Measurements from ENCODE around the gene ANAPC10.
"Not testable (repeated sequence)": the region's sequence is repeated elsewhere in the genome, so short reads cannot be mapped to it uniquely, and the experiment has no call there.

The ANAPC10 gene, protein sequence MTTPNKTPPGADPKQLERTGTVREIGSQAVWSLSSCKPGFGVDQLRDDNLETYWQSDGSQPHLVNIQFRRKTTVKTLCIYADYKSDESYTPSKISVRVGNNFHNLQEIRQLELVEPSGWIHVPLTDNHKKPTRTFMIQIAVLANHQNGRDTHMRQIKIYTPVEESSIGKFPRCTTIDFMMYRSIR

DNA sequence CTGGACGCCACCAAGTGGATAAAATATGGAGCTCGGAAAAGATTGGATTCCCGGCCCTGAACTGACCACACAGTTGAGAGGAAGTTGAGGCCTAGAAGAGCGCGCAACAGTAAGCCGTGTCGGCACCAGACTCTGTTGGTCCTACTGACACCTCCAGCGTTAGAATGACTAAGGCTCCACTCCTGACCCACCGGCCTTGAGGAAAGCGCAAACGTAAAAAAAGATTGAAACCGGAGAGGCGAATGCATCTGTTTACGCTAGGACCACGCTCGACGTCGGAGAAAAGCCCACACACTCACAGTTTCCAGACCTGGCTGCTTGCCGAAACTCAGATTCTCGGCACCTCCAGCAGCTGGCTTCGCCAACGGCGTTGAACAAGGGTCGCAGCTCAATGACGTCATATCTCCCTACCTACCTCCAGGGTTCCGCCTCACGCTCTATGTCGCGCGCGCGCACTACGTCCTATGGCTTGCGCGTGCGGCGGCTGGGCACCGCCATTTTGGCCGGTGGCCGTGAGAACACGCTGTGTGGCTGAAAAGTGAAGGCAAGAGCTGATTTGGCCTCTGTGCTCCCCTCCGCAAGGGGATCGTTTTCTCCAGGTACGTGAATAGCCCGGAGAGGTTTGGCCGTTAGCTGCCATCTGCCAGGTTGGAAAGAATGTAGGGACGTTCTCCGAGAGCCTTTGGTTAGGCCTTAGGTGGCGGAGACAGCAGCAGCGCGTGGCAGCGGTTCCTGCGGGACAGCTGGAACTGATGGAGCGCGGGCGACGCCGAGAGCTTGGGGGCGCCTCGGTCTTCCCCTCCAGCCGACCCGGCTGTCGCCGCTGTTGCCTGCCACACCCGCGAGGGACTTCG is at the start of gene ANAPC10, which contains the start of gene ABCE1:
TSS of gene ANAPC10 (minus strand) at position 376 of the 854 bp plus-strand sequence. CDS start 2,097 bp downstream, outside the sequence.
TSS of gene ABCE1 (plus strand) at position 491 of the 854 bp plus-strand sequence. CDS start 6,102 bp downstream, outside the sequence.
- peak within 1 kb of the TSS; percentile 88 for H3K4me3 ChIP-seq (ENCODE audit: low read depth, low read length)
- TF ChIP-seq, protein P1, sequence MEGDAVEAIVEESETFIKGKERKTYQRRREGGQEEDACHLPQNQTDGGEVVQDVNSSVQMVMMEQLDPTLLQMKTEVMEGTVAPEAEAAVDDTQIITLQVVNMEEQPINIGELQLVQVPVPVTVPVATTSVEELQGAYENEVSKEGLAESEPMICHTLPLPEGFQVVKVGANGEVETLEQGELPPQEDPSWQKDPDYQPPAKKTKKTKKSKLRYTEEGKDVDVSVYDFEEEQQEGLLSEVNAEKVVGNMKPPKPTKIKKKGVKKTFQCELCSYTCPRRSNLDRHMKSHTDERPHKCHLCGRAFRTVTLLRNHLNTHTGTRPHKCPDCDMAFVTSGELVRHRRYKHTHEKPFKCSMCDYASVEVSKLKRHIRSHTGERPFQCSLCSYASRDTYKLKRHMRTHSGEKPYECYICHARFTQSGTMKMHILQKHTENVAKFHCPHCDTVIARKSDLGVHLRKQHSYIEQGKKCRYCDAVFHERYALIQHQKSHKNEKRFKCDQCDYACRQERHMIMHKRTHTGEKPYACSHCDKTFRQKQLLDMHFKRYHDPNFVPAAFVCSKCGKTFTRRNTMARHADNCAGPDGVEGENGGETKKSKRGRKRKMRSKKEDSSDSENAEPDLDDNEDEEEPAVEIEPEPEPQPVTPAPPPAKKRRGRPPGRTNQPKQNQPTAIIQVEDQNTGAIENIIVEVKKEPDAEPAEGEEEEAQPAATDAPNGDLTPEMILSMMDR (IDR thresholded peaks at IDR 0.05; ENCODE audit: borderline replicate concordance, insufficient read depth, low read depth, low read length): no peak

DNA sequence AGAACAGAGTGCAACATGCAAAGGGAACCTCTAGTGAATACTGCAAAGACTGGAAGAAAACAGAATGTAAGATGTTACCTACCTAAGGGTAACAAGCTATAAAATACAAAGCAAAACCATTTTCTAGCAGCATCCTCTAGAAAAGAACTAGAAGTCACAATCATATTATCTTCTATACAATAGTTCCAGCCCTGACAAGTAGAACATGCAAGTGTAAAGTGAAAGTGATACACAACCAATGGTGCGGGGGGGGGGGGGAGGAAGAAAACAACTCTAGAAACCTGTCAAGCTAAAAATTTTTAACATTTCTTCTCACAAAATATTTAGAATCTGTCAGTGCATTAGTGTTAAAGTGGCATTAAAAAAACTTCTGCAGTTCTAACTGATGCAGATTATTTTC is 38.2 kb upstream of the ANAPC10 start:
- not testable (repeated sequence) for H3K4me3 ChIP-seq (ENCODE audit: low read depth, low read length)

DNA sequence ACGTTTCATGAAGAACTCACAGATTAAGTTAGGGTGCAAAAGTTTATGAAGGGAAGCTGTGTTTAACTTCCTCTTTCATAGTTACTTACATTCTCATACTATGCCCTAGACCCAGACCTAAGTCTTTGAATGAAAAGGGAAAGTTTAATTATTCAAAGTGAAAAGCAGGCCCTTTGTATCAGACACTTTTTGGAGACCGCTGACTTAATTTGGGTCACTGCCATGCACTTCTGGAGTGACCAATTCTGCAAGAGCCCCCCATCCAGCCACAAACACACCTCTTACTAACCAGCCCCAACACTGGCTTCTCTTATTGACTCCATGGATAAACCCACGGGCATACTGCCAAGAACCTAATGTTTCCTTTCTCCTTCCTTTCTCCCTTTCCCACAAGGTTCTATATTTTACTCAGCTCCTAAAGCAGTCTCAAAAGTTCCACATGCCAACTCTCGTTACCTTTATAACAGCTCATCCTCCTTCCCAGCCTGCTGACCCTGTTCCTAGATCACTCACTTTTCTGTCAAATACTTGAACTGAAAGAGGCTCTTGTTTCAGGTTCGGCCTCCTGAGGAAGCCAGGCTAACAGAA is 34.6 kb upstream of the ANAPC10 start:
- TF ChIP-seq, protein P1 (IDR thresholded peaks at IDR 0.05; ENCODE audit: borderline replicate concordance, insufficient read depth, low read depth, low read length): no peak
- no peak overlapping the region for H3K4me3 ChIP-seq (ENCODE audit: low read depth, low read length)

DNA sequence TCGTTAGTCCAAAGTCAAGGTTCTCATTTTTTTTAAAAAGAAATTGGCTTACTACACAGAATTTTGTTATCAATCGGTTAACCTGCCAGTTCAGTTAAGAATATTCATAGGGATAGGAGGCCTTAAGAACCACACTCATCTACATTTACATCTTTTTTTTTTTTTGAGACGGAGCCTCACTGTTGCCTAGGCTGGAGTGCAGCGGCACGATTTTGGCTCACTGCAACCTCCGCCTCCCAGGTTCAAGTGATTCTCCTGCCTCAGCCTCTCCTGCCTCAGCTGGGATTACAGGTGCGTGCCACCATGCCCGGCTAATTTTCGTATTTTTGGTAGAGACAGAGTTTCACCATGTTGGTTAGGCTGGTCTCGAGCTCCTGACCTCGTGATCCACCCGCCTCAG is 33.9 kb upstream of the ANAPC10 start:
- H3K4me3 ChIP-seq (ENCODE audit: low read depth, low read length): no peak overlapping the region
- TF ChIP-seq, protein P1 (IDR thresholded peaks at IDR 0.05; ENCODE audit: borderline replicate concordance, insufficient read depth, low read depth, low read length): no peak

DNA sequence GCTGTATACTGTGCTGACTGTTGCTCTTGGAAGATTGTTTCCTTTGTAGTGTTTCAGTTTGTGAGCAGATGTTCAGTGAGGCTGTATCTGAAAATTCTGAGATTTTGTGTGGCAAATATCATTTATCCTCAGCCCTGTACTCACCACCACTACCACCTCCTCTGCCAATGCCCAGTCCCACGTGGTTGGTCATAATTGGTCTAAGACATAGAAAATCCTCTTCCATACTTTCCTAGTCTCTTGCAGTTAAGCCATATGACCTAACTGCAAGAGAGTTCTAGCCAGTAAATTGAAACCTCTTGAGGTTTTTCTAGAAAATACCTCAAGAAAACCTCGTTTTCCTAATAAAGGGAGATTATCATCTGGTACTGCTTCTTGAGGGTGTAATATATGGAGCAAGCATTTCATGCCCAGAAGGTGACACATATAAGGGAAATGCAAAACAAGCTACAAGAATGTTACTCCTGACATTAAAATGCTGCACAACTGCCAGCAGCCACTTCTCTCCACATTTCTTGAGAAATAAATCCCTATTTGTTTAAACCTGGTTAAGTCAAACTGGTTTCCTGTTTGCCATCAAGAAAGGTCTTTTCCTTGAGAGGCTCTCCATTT is 32.9 kb upstream of the ANAPC10 start:
- no peak overlapping the region for H3K4me3 ChIP-seq (ENCODE audit: low read depth, low read length)
- TF ChIP-seq, protein P1 (IDR thresholded peaks at IDR 0.05; ENCODE audit: borderline replicate concordance, insufficient read depth, low read depth, low read length): no peak

DNA sequence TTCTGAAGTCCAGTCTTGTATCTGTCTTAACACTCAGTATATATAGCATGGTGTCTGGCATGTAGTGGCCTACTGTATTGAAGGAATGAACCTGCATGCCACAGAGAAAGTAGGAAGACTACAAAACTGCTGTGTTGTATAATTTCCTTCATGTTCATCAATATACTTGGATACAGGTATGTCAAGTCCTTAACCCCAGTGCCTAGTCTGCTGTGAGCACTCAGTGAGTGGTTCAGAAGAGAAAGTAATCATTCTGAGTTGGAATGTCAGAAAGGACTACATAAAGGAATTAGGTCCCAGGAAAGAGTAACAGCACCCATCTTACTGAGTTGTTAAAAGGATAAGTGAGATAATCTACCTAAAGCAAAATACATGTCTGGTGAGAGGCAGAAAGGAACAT is 32.1 kb upstream of the ANAPC10 start:
- H3K4me3 ChIP-seq (ENCODE audit: low read depth, low read length): no peak overlapping the region
- TF ChIP-seq, protein P1 (IDR thresholded peaks at IDR 0.05; ENCODE audit: borderline replicate concordance, insufficient read depth, low read depth, low read length): no peak

DNA sequence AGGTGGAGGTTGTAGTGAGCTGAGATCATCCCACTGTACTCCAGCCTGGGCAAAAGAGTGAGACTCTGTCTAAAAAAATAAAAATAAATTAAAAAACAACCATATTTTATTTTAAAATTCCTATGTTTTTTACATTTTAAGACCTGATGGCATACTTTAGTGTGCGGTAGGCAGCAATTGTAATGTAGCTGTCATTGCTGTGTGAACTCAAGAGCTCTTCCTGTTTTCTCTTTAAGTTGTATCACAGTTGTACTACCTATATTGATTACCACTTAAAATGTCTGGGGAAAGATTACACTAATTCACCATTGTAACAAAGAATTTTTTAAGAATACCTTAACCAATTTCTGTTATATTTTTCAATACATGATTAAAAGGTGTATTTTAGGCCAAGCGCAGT is 27.4 kb upstream of the ANAPC10 start:
- H3K4me3 ChIP-seq (ENCODE audit: low read depth, low read length): no peak overlapping the region
- TF ChIP-seq, protein P1 (IDR thresholded peaks at IDR 0.05; ENCODE audit: borderline replicate concordance, insufficient read depth, low read depth, low read length): no peak
